Kidney (tissue), 14 donors: ENCODE measurements around the gene EEF1AKMT3. TPM values are rescaled to one million over a fixed set of nuclear protein-coding genes. Genes with fewer than 3 reads are reported as not detected.
"Not testable (repeated sequence)": the region's sequence is repeated elsewhere in the genome, so short reads cannot be mapped to it uniquely, and the experiment has no call there.

Source experiments
- DNase-seq, 5 donors: peaks; one replicate each; pipeline ENCODE4 v3.0.0-alpha.2; 2013 to 2020
- FAIRE-seq: peaks from 2 replicates; lab custom pipeline; 2012; peaks lifted over from hg19 to GRCh38; lab: Jason Lieb, UNC
- H3K27ac ChIP-seq, 2 donors: one replicate each; pipeline ENCODE4 v1.7.0; 2013; ENCODE audit warnings: low read depth in 2 of 2, low read length in 2 of 2, inconsistent platforms in 1 of 2
- H3K27me3 ChIP-seq: one replicate; pipeline ENCODE4 v1.7.1; 2013; ENCODE audit warnings: low read length, inconsistent platforms; ENCODE audit not compliant: control insufficient read depth, insufficient read depth
- H3K36me3 ChIP-seq, 3 donors: one replicate each; pipeline versions ENCODE4 v1.7.0 to v1.7.1; 2013; ENCODE audit warnings: low read length in 3 of 3, control low read depth in 1 of 3, inconsistent platforms in 1 of 3; ENCODE audit not compliant: insufficient read depth in 3 of 3, control insufficient read depth in 2 of 3
- H3K4me1 ChIP-seq, 3 donors: one replicate each; pipeline versions ENCODE4 v1.7.0 to v1.7.1; 2013; ENCODE audit warnings: low read length in 3 of 3, inconsistent platforms in 1 of 3, low read depth in 1 of 3; ENCODE audit not compliant: control insufficient read depth in 2 of 3, insufficient read depth in 2 of 3
- H3K4me3 ChIP-seq, 3 donors: one replicate each; pipeline versions ENCODE4 v1.7.0 to v1.8.1; 2013; ENCODE audit warnings: low read length in 3 of 3, control low read depth in 1 of 3, inconsistent platforms in 1 of 3
- H3K9ac ChIP-seq, 3 donors: one replicate each; pipeline versions ENCODE4 v1.7.0 to v1.7.1; 2013; ENCODE audit warnings: low read length in 3 of 3, control low read depth in 1 of 3, inconsistent platforms in 1 of 3
- H3K9me3 ChIP-seq, 3 donors: one replicate each; pipeline versions ENCODE4 v1.7.0 to v1.7.1; 2013; ENCODE audit warnings: low read length in 3 of 3, control low read depth in 1 of 3, inconsistent platforms in 1 of 3; ENCODE audit not compliant: control insufficient read depth in 2 of 3, insufficient read depth in 1 of 3
- CTCF ChIP-seq: IDR thresholded peaks from 3 replicates; pipeline ENCODE4 v1.5.1; 2012; ENCODE audit warnings: mild to moderate bottlenecking, moderate library complexity, borderline replicate concordance; ENCODE audit not compliant: insufficient read depth; ENCODE audit errors: extremely low read depth
- intact Hi-C: fragments of 100-400 bp; cut with DNase I; formaldehyde crosslinking; loops from one replicate; pipeline ENCODE4 v1.11.1; 2022
- polyA plus RNA-seq: library from polyadenylated mRNA; stranded (reverse); fragments of 350-450 nt; fragmentation: Illumina TruSeq; extraction: RNeasy Lipid Tissue Mini Kit (QIAGEN cat#74804); gene quantifications from one replicate; pipeline ENCODE4 v1.2.3, GENCODE V29; 2014; ENCODE audit warnings: low read depth, low replicate concordance; ENCODE audit not compliant: insufficient read depth
- total RNA-seq: library from RNA; stranded (reverse); fragmentation: NEBNext Ultra II Directional; extraction: Animal tissue kit (Norgen Biotek cat#: 25700); gene quantifications from one replicate; pipeline ENCODE4 v1.2.1, GENCODE V29; 2021
- donor health status: control.
- donor health status: control.
- donor health status: control.
- donor health status: control.
- donor health status: control.
- donor health status: DM: yes; HTN: yes; CAD: no.
- donor health status: Normal renal cell carcinoma (clear cell type).

EEF1AKMT3 gene
- total and polyA plus RNA-seq, 2 donors from 2014 or later, result 10.4 to 15.3 TPM

DNA sequence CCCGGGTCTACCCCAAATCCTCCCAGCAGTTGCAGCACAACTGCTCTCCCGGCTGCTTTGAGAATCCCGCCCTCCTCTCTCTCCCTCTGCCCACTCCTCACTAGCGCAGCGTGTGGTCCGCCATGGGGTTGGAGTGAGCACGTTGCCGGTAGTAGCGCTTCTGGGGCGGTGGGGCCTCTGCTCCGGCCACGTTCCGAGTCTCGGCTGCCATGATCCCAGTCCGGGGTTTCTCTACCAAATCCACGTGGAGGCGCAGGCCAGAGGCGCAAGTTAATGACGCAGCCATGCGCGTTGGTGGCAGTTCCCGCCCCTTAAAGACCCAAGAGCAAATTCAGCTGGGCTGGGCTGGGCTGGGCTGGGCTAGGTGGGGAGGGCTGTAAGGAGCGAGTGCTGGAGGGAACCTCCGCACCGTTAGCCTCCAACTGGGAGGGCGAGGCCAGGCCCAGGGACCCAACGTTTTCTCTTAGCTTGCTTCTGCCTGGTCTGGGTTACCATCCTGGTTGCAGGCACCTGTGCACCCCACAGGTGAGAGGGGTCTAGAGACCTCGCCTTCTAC is 463 bp upstream of the EEF1AKMT3 start, which contains the start of gene METTL1:
TSS of gene METTL1 (minus strand) at position 233 of the 556 bp plus-strand sequence. CDS start at position 211, 22 bp downstream.
- peak; percentile 97 to 99 (median 98) for DNase-seq
- H3K4me3 ChIP-seq, result peak within 1 kb of the TSS; percentile 81 to 95 (median 89)
- H3K27me3 ChIP-seq, result peaks cover under 1% of the 10 kb centered on the region
- FAIRE-seq, result no peak
- TF ChIP-seq CTCF, result no peak
- no peaks in the 10 kb centered on the region for H3K9me3 ChIP-seq
- peak within 1 kb of the TSS; percentile 61 to 86 (median 83) for H3K9ac ChIP-seq
- intact Hi-C loops, result no loop called here
- H3K36me3 ChIP-seq, result peaks cover 0 to 4% (median 0%) of the 10 kb centered on the region in 3 donors
- H3K27ac ChIP-seq, result peak within 1 kb of the TSS; percentile 91 to 96
- peaks cover 0 to 7% (median 0%) of the 10 kb centered on the region in 3 donors for H3K4me1 ChIP-seq

GRCh38 chr12:57774634-57775033 is 2.2 kb downstream of the EEF1AKMT3 start:
- H3K9ac ChIP-seq, H3K4me1 ChIP-seq, H3K36me3 ChIP-seq, H3K27me3 ChIP-seq, intact Hi-C loops, H3K9me3 ChIP-seq, H3K4me3 ChIP-seq, FAIRE-seq, H3K27ac ChIP-seq: not testable (repeated sequence)
- DNase-seq, result peak in 1 of 5 donors; percentile 56

- DNase-seq (no peak), FAIRE-seq (no peak)
- H3K9me3 ChIP-seq, result no peaks in the 10 kb centered on the region
- H3K36me3 ChIP-seq, result peaks cover 0 to 4% (median 0%) of the 10 kb centered on the region in 3 donors
- no peak overlapping the region for H3K9ac ChIP-seq
- H3K4me1 ChIP-seq, result peaks cover 0 to 9% (median under 1%) of the 10 kb centered on the region in 3 donors
- no peak overlapping the region for H3K4me3 ChIP-seq
- no peaks in the 10 kb centered on the region for H3K27me3 ChIP-seq
- intact Hi-C loops, result no loop called here
- H3K27ac ChIP-seq, result no peak overlapping the region
- TF ChIP-seq CTCF, result no peak
Observed at GRCh38 chr12:57775044-57775443, 2.6 kb downstream of the EEF1AKMT3 start.

- no peak for TF ChIP-seq CTCF
- peak in 1 of 5 donors; percentile 27 for DNase-seq
- Histone ChIP-seq H3K4me1 (peaks cover 0 to 15% (median 7%) of the 10 kb centered on the region in 3 donors), H3K9me3 (no peaks in the 10 kb centered on the region), H3K9ac (no peak overlapping the region), H3K36me3 (peaks cover 0 to 6% (median 0%) of the 10 kb centered on the region in 3 donors), H3K27ac (no peak overlapping the region), H3K27me3 (no peaks in the 10 kb centered on the region), H3K4me3 (no peak overlapping the region)
- intact Hi-C loops, result no loop called here
- FAIRE-seq, result no peak
Observed at GRCh38 chr12:57775563-57776246, 3.3 kb downstream of the EEF1AKMT3 start.
